ENCODE data around the gene RPH3AL.

DNA sequence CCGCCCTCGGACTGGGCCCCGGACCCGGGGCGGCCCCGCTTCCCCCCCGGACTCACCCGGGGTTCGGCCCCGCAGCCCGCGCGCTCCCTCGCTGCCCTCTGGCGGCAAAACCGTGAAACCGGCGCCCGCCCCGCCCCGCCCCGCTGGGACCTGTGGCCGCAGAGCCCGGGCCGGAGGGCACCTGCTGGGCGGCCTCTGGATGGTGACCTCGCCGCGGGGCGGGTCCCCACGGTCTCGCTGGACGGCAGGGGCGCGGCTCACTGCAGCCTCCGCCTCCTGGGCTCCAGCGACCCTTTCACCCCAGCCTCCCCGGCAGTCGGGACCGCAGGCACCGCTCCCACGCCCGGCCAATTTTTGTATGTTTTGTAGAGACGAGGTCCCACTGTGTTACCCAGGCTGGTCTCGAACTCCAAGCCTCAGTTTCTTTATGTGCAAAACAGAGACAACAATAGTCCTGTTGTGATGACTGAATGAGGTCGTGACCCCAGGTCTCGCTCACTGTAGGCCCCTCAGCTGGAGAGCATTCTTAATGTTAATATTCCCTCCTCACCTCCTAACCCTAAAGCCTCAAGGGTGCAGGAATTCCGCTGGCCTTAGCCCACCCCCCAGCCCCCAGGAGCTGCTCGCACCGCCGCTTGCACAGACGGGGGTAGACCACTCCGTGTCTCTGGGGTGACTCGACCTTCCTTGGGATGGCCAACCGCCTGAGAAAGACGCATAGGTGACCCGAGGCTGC lies 33.7 kb upstream of the RPH3AL start:
- TF ChIP-seq POLR2A (IDR thresholded peaks at IDR 0.05), result no peak
- TF ChIP-seq, protein P1, sequence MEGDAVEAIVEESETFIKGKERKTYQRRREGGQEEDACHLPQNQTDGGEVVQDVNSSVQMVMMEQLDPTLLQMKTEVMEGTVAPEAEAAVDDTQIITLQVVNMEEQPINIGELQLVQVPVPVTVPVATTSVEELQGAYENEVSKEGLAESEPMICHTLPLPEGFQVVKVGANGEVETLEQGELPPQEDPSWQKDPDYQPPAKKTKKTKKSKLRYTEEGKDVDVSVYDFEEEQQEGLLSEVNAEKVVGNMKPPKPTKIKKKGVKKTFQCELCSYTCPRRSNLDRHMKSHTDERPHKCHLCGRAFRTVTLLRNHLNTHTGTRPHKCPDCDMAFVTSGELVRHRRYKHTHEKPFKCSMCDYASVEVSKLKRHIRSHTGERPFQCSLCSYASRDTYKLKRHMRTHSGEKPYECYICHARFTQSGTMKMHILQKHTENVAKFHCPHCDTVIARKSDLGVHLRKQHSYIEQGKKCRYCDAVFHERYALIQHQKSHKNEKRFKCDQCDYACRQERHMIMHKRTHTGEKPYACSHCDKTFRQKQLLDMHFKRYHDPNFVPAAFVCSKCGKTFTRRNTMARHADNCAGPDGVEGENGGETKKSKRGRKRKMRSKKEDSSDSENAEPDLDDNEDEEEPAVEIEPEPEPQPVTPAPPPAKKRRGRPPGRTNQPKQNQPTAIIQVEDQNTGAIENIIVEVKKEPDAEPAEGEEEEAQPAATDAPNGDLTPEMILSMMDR (IDR thresholded peaks at IDR 0.05), result peak; percentile 47 to 91 (median 76)
